HepG2 (cell line): Measurements from ENCODE around the gene SRPRA.

Source experiments
- PHF21A ChIP-seq: sonication (generic); formaldehyde crosslinking; IDR thresholded peaks from 2 replicates; pipeline ENCODE4 v1.5.0; 2020; ENCODE audit warnings: mild to moderate bottlenecking, missing genetic modification reagents
- REPIN1 ChIP-seq: sonication (generic); formaldehyde crosslinking; IDR thresholded peaks from 2 replicates; pipeline ENCODE4 v1.8.0; 2022; ENCODE audit warnings: missing genetic modification reagents, low read depth, mild to moderate bottlenecking, borderline replicate concordance
- RXRA ChIP-seq: sonication (generic); formaldehyde crosslinking; IDR thresholded peaks from 2 replicates; pipeline ENCODE4 v1.5.1; 2020; ENCODE audit warnings: missing genetic modification reagents
- SIN3A ChIP-seq: IDR thresholded peaks from 2 replicates; pipeline ENCODE4 v1.6.1; 2011; ENCODE audit warnings: low read depth, mild to moderate bottlenecking, control low read depth, low read length, borderline replicate concordance
- TAF1 ChIP-seq: sonication (generic); formaldehyde crosslinking; IDR thresholded peaks from 2 replicates; pipeline ENCODE4 v1.4.0; 2020; ENCODE audit warnings: missing genetic modification reagents
- TEAD2 ChIP-seq: sonication (generic); formaldehyde crosslinking; IDR thresholded peaks from 2 replicates; pipeline ENCODE4 v1.9.0; 2021; ENCODE audit warnings: missing genetic modification reagents
- ZFX ChIP-seq: sonication (generic); formaldehyde crosslinking; IDR thresholded peaks from 2 replicates; pipeline ENCODE4 v1.4.0; 2020; ENCODE audit warnings: mild to moderate bottlenecking, low read depth, missing genetic modification reagents, moderate library complexity
- ZNF562 ChIP-seq: sonication (generic); formaldehyde crosslinking; IDR thresholded peaks from 2 replicates; pipeline ENCODE4 v1.8.0; 2022; ENCODE audit warnings: missing genetic modification reagents, borderline replicate concordance
- ZNF776 ChIP-seq: sonication (generic); formaldehyde crosslinking; IDR thresholded peaks from 2 replicates; pipeline ENCODE4 v1.4.0; 2020; ENCODE audit warnings: mild to moderate bottlenecking, missing genetic modification reagents
- TF ChIP-seq, protein P1 (sequence below): sonication (generic); formaldehyde crosslinking; IDR thresholded peaks from 2 replicates; pipeline ENCODE4 v1.8.0; 2022; ENCODE audit warnings: mild to moderate bottlenecking, missing genetic modification reagents, borderline replicate concordance
- TF ChIP-seq, protein P2 (sequence below): sonication (generic); formaldehyde crosslinking; IDR thresholded peaks from 2 replicates; pipeline ENCODE4 v1.4.0; 2020; ENCODE audit warnings: missing genetic modification reagents, borderline replicate concordance

DNA sequence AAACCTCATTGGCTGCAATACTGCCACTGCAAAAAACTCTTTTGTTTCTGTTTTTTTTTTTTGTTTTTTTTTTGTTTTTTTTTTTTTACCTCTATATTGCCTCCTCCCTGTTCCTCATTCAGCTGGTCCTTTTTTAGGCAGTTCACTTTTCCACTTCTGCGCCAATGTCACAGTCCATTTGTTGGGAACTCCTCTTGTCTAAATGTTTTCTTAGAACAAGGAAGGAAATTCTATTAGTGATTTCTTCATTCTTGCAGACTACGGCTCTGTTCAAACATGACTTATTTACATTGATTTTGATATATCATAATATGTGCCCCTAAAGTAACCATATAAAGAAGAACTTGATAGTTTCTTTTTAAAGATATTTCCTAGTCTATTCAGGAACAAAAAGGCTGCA is 54.3 kb downstream of the SRPRA start:
- TF ChIP-seq ZNF776 (CRISPR knock-in tag), result no peak
- TF ChIP-seq PHF21A, result no peak
- no peak for TF ChIP-seq RXRA
- TF ChIP-seq ZNF562 (CRISPR knock-in tag), result no peak
- no peak for TF ChIP-seq SIN3A
- TF ChIP-seq ZFX (CRISPR knock-in tag), result no peak
- TF ChIP-seq, protein P1, sequence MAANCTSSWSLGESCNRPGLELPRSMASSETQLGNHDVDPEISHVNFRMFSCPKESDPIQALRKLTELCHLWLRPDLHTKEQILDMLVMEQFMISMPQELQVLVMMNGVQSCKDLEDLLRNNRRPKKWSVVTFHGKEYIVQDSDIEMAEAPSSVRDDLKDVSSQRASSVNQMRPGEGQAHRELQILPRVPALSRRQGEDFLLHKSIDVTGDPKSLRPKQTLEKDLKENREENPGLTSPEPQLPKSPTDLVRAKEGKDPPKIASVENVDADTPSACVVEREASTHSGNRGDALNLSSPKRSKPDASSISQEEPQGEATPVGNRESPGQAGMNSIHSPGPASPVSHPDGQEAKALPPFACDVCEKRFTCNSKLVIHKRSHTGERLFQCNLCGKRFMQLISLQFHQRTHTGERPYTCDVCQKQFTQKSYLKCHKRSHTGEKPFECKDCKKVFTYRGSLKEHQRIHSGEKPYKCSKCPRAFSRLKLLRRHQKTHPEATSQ (CRISPR knock-in tag), result no peak
- TF ChIP-seq TEAD2 (CRISPR knock-in tag), result no peak
- TF ChIP-seq TAF1 (CRISPR knock-in tag), result no peak
- no peak for TF ChIP-seq REPIN1 (CRISPR knock-in tag)
- TF ChIP-seq, protein P2, sequence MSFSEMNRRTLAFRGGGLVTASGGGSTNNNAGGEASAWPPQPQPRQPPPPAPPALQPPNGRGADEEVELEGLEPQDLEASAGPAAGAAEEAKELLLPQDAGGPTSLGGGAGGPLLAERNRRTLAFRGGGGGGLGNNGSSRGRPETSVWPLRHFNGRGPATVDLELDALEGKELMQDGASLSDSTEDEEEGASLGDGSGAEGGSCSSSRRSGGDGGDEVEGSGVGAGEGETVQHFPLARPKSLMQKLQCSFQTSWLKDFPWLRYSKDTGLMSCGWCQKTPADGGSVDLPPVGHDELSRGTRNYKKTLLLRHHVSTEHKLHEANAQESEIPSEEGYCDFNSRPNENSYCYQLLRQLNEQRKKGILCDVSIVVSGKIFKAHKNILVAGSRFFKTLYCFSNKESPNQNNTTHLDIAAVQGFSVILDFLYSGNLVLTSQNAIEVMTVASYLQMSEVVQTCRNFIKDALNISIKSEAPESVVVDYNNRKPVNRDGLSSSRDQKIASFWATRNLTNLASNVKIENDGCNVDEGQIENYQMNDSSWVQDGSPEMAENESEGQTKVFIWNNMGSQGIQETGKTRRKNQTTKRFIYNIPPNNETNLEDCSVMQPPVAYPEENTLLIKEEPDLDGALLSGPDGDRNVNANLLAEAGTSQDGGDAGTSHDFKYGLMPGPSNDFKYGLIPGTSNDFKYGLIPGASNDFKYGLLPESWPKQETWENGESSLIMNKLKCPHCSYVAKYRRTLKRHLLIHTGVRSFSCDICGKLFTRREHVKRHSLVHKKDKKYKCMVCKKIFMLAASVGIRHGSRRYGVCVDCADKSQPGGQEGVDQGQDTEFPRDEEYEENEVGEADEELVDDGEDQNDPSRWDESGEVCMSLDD, result no peak
